Measurements from ENCODE around the gene ACOT6. TPM values are rescaled to one million over a fixed set of nuclear protein-coding genes. Genes with fewer than 3 reads are reported as not detected.
A peak's percentile ranks its signal among the peaks of the same experiment; 100 is the strongest.
"Not testable (repeated sequence)": the region's sequence is repeated elsewhere in the genome, so short reads cannot be mapped to it uniquely, and the experiment has no call there.

The ACOT6 gene
- polyA plus RNA-seq, 3 donors: not detected

GRCh38 chr14:73588695-73589094, 23.6 kb upstream of the ACOT6 start:
- H3K79me2 ChIP-seq (ENCODE audit: insufficient read depth, low read length): no peaks in the 10 kb centered on the region
- H3K9me3 ChIP-seq (replicated peaks in 1 of 2; ENCODE audit: control insufficient read depth in 1 of 2, insufficient read depth in 1 of 2, low read length in 2 of 2): no peaks in the 10 kb centered on the region
- no peak overlapping the region for H3K27ac Mint-ChIP-seq
- peaks cover 0 to 8% (median 6%) of the 10 kb centered on the region in 7 donors for H3K9me3 Mint-ChIP-seq
- H3K4me1 Mint-ChIP-seq: peaks cover 15% of the 10 kb centered on the region
- no CpG with 5 or more reads among the region's 1 CpG for WGBS (ENCODE audit: insufficient coverage)
- H4K20me1 ChIP-seq (ENCODE audit: insufficient read depth, low read length): no peaks in the 10 kb centered on the region
- no peak for TF ChIP-seq CTCF (IDR thresholded peaks at IDR 0.05)
- H3K36me3 Mint-ChIP-seq: no peaks in the 10 kb centered on the region
- no peak overlapping the region for H3K4me3 ChIP-seq (replicated peaks in 1 of 3; ENCODE audit: low read depth in 2 of 3, low read length in 3 of 3)
- H3K27ac ChIP-seq (ENCODE audit: low read depth in 1 of 2, low read length in 2 of 2): no peak overlapping the region
- no peaks in the 10 kb centered on the region for H3K36me3 ChIP-seq (replicated peaks in 1 of 2; ENCODE audit: control insufficient read depth in 1 of 2, insufficient read depth in 2 of 2, low read length in 2 of 2)
- H3K9ac ChIP-seq (ENCODE audit: insufficient read depth, low read length, poor library complexity, severe bottlenecking): no peak overlapping the region
- no peak overlapping the region for H2AFZ ChIP-seq (ENCODE audit: insufficient read depth, low read depth, low read length, poor library complexity, severe bottlenecking)
- H3K4me1 ChIP-seq (ENCODE audit: control insufficient read depth in 1 of 2, insufficient read depth in 2 of 2, low read length in 2 of 2): peaks cover 8 to 14% of the 10 kb centered on the region in 2 donors
- H3K27me3 Mint-ChIP-seq (ENCODE audit: low read depth in 3 of 3): peaks cover 20 to 34% (median 25%) of the 10 kb centered on the region in 3 donors
- no peaks in the 10 kb centered on the region for H3K27me3 ChIP-seq (ENCODE audit: control insufficient read depth in 2 of 2, insufficient read depth in 2 of 2, low read length in 2 of 2)
- intact Hi-C loops (cut with micrococcal nuclease): no loop called here
- no peak overlapping the region for H3K4me2 ChIP-seq (replicated peaks; ENCODE audit: extremely low read depth, low read length, poor library complexity, severe bottlenecking)
- H3K4me3 Mint-ChIP-seq: no peak overlapping the region
- DNase-seq: no peak

- Mint-ChIP-seq H3K27ac (peak overlapping the region in 2 of 7 donors; percentile 15 to 27), H3K27me3 (ENCODE audit: low read depth in 3 of 3) (peaks cover 20 to 34% (median 25%) of the 10 kb centered on the region in 3 donors), H3K4me1 (peaks cover 15% of the 10 kb centered on the region), H3K4me3 (no peak overlapping the region), H3K9me3 (peaks cover 0 to 8% (median 6%) of the 10 kb centered on the region in 7 donors), H3K36me3 (no peaks in the 10 kb centered on the region)
- Histone ChIP-seq H2AFZ (ENCODE audit: insufficient read depth, low read depth, low read length, poor library complexity, severe bottlenecking) (no peak overlapping the region), H3K27me3 (ENCODE audit: control insufficient read depth in 2 of 2, insufficient read depth in 2 of 2, low read length in 2 of 2) (no peaks in the 10 kb centered on the region), H4K20me1 (ENCODE audit: insufficient read depth, low read length) (no peaks in the 10 kb centered on the region), H3K36me3 (replicated peaks in 1 of 2; ENCODE audit: control insufficient read depth in 1 of 2, insufficient read depth in 2 of 2, low read length in 2 of 2) (no peaks in the 10 kb centered on the region), H3K9me3 (replicated peaks in 1 of 2; ENCODE audit: control insufficient read depth in 1 of 2, insufficient read depth in 1 of 2, low read length in 2 of 2) (no peaks in the 10 kb centered on the region), H3K4me2 (replicated peaks; ENCODE audit: extremely low read depth, low read length, poor library complexity, severe bottlenecking) (no peak overlapping the region), H3K4me3 (replicated peaks in 1 of 3; ENCODE audit: low read depth in 2 of 3, low read length in 3 of 3) (no peak overlapping the region), H3K9ac (ENCODE audit: insufficient read depth, low read length, poor library complexity, severe bottlenecking) (no peak overlapping the region), H3K79me2 (ENCODE audit: insufficient read depth, low read length) (no peaks in the 10 kb centered on the region), H3K27ac (ENCODE audit: low read depth in 1 of 2, low read length in 2 of 2) (no peak overlapping the region), H3K4me1 (ENCODE audit: control insufficient read depth in 1 of 2, insufficient read depth in 2 of 2, low read length in 2 of 2) (peaks cover 8 to 14% of the 10 kb centered on the region in 2 donors)
- TF ChIP-seq CTCF (IDR thresholded peaks at IDR 0.05): no peak
- 50% methylated on average over 3 of the region's 4 CpGs for WGBS (ENCODE audit: insufficient coverage)
- no peak for DNase-seq
- intact Hi-C loops (cut with micrococcal nuclease): no loop called here
These were observed 23.2 kb upstream of the ACOT6 start for GRCh38 chr14:73589116-73589515.

GRCh38 chr14:73590673-73591004, 21.7 kb upstream of the ACOT6 start:
- H3K9me3 Mint-ChIP-seq; H3K36me3 Mint-ChIP-seq; H3K36me3 ChIP-seq (replicated peaks in 1 of 2; ENCODE audit: control insufficient read depth in 1 of 2, insufficient read depth in 2 of 2, low read length in 2 of 2); H3K27ac ChIP-seq (ENCODE audit: low read depth in 1 of 2, low read length in 2 of 2); H3K4me3 ChIP-seq (replicated peaks in 1 of 3; ENCODE audit: low read depth in 2 of 3, low read length in 3 of 3); H2AFZ ChIP-seq (ENCODE audit: insufficient read depth, low read depth, low read length, poor library complexity, severe bottlenecking); H3K27ac Mint-ChIP-seq; H3K27me3 ChIP-seq (ENCODE audit: control insufficient read depth in 2 of 2, insufficient read depth in 2 of 2, low read length in 2 of 2); H3K4me2 ChIP-seq (replicated peaks; ENCODE audit: extremely low read depth, low read length, poor library complexity, severe bottlenecking); H3K9me3 ChIP-seq (replicated peaks in 1 of 2; ENCODE audit: control insufficient read depth in 1 of 2, insufficient read depth in 1 of 2, low read length in 2 of 2); H3K79me2 ChIP-seq (ENCODE audit: insufficient read depth, low read length); DNase-seq; H3K9ac ChIP-seq (ENCODE audit: insufficient read depth, low read length, poor library complexity, severe bottlenecking); H4K20me1 ChIP-seq (ENCODE audit: insufficient read depth, low read length); H3K4me3 Mint-ChIP-seq; intact Hi-C loops (cut with micrococcal nuclease): not testable (repeated sequence)
- 100% methylated on average over 2 of the region's 32 CpGs for WGBS (ENCODE audit: insufficient coverage)
- Mint-ChIP-seq H3K4me1 (peaks cover 15% of the 10 kb centered on the region), H3K27me3 (ENCODE audit: low read depth in 3 of 3) (peaks cover 19 to 34% (median 25%) of the 10 kb centered on the region in 3 donors)
- H3K4me1 ChIP-seq (ENCODE audit: control insufficient read depth in 1 of 2, insufficient read depth in 2 of 2, low read length in 2 of 2): peaks cover 8 to 14% of the 10 kb centered on the region in 2 donors
